ENCODE measurements around the gene KCNS1.

DNA sequence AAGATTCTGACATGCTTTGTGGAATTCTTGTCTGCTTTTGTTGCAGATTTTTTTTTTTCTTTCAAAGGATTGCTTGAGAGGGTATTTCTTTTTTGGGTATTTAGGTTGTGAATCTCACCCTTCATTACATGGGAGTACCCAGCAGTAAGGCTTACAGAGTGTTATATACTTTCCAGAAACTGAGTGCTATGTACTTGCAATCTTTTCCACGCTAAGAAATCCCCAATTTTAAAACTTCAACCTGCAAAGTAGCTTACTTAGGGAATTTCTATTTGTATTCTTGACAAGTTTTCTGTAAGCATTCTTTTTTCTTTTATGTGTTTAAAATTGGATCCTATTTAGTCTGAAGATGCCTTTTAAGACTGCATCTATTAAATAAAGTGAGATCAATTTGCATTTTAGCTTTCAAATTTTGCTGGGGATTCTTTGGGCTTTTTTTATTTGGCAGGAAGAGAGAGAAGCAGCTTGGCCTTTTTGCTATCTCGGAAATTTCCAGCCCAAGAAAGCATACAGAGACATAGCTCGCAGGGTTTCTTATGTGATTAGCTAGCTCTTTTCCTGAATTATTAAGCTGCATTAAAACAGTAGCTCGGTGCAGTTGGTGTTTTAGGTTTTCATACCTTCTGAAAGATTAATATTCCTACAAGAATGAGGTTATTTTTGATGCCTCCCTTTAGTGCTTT, 42.6 kb downstream of the KCNS1 start:
- no peak for TF ChIP-seq CTCF (IDR thresholded peaks at IDR 0.05)
- TF ChIP-seq POLR2A (IDR thresholded peaks at IDR 0.05): no peak
- no peak for TF ChIP-seq EP300 (IDR thresholded peaks at IDR 0.05)

Measured in tibial nerve (tissue), 4 donors.